GM18517 (cell line): ENCODE data around the gene PI4K2A.

Experiments used
- ATAC-seq: cut with Tn5 transposase; IDR thresholded peaks from one replicate; pipeline ENCODE4 v1.9.1; 2021; ENCODE audit warnings: mild to moderate bottlenecking, moderate library complexity; ENCODE audit not compliant: unreplicated experiment

Gene PI4K2A

DNA sequence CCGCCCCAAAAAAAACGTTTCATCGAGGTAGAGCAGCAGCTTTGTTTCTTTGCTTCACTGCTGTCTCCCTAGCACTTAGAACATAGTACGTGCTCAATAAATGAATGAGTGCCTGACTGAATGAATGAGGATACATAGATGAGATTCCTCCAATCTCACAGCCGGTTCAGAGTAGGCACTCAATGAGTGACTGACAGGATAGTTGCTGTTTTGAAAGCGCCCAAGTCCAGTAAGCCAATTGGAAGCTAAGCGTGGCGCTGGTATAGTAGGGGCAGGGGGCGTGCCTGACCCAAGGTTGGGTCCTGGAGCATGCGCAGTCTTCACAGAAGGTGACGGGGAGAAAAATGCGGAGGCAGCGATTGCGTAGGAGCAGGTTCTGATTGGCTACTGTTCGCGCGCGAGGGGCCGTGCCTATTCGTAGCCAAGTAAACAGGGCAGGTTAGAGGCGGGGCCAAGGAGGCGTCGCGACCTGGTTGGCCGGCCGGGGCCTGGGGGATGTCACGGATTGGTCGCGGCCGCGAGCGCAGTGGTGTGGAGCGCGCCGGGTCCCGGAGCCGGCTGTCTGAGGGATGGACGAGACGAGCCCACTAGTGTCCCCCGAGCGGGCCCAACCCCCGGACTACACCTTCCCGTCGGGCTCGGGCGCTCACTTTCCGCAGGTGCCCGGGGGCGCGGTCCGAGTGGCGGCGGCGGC, at the start of gene PI4K2A:
TSS of gene PI4K2A (plus strand) at position 498 of the 694 bp plus-strand sequence. CDS start at position 570, 72 bp downstream.
- peak; percentile 97 for ATAC-seq

DNA sequence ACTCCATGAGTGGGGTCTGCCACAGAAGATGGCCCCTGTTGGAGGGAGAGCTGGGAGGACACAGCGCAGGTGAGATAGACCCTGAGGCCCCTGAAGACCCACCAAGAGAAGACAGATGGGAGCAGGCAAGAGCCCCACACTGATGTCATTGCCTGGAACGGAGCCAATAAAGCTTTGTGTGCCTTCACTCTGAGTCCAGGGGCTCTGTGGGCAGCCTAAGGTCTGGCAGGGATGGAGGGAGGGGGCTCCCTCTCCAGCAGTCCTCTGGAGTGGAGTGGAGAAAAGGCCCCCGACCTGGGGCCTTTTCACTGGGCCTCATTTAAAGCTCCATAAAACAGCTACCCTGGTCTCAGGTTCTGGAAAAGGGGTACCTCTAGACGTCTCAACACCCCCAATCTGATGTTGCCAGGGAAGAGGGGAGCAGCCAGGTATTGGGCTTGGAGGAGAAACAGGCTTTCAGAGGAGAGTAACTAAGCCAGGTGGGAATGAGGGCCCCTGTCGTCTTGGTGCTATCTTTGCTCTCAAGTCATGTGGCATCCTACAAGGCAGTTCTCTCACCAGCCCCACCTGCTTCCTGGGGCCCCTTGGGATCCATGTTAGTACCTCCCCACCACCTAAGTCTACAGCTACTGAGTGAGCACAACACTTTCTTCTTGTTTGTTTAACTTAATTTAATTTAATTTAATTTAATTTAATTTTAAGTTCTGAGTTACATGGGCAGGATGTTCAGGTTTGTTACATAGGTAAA, 49.5 kb upstream of the PI4K2A start:
- ATAC-seq = no peak

DNA sequence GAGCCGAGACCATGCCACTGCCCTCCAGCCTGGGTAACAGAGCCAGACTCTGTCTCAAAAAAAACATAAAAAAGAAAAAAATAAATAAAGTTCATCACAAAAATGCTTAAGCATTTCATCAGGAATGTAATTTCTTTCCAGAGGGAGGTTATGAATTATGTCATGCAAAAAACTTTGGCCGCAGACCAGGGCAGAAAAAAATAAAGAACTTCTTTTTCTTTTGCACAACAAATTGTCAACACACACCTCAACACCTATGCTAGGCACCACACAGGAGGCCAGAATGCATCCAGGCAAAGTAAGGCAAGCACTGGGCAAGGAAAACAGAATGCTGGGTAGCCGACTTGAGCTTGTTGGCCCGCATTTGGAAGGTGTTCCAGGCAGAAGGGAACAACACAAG, 47.0 kb upstream of the PI4K2A start:
- no peak for ATAC-seq

DNA sequence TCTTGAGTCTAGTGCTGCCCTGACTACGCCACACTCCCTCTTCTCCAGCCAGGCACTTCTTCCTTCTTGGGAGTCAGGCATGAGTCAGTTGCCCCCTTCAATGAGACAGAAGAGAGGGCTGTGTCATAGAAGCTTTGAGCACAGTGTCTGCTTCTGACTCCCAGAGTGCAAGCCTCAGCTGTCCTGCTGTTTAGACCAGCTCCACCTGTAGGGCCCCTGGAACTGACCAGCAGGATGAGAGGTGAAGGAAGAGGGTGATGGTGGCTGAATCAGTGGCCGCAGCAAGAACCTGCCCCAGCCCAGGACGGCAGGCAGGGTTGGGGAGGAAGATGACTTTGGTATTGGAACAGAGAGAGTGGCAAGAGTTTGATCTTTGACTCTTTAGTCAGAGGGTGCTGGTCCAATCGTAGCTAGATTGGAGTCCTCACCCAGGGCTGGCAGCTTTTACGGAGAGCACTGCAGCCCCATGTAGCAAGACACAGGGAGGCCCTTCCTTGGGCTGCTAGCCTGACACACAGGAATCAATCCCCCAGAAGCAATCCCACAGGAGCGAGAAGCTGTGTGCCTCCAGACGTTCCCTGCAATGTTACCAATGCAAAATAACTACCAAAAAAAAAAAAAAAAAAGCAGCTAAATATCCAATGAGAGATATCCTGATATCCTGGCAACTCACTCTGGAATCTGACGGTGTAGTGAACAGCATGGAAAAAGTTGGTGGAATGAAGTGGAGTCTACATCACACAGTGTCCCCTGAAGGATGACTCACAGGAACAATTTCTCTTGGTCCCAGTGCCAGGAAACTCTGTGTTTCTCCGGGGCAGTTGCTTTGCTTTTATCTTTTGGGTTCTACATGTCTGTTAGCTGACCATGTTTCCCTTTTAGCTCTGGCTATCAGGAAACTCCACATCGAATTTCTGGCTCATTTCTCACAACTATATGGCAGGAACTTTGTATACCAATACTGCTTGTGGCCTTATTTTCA, 44.1 kb upstream of the PI4K2A start:
- ATAC-seq = no peak

DNA sequence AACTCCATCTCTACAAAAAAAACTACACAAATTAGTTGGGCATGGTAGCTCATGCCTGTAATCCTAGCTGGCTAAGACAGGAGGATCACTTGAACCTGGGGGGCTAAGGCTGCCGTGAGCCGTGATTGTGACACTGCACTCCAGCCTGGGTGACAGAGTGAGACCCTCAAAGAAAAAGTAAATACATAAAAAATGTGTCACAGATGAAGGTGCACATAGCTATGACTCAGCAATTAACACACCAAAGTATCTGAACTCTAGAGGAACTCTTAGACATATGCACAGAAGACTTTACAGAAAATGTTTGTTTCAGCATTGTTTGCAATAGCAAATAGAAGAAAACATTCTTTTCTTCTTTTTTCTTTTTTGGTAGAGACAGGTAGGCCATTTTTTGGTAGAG, 42.7 kb upstream of the PI4K2A start:
- ATAC-seq = no peak

DNA sequence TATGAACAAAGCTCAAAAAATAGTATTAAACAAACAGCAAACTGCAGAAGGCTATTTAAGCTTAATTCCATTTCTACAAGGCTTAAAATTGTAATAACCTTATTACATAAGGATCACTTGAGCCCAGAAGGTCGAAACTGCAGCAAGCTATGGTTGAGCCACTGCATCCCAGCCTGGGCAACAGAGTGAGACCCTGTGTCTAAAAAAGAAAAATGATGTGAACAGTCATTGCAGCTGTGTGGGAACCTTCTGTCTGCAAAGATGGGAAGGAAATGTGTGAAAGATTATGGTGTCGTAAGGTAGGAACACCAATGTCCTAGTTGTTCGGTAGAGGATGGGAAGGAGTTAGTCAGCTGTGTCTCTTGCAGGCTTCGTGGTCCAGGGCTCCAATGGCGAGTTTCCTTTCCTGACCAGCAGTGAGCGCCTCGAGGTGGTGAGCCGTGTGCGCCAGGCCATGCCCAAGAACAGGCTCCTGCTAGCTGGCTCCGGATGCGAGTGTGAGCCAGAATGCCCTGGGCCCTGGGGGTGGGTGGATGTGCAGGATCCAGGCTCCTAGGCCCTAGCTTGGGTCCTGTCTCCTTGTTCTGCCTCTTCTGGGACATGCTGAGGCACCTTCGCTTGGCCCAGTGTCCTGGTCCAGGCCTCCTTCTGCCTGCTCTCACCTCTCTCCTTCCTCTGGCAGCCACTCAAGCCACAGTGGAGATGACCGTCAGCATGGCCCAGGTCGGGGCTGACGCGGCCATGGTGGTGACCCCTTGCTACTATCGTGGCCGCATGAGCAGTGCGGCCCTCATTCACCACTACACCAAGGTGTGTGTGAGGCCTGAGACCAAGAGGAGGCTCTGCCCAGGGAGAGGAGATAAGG, 41.8 kb upstream of the PI4K2A start:
- no peak for ATAC-seq

DNA sequence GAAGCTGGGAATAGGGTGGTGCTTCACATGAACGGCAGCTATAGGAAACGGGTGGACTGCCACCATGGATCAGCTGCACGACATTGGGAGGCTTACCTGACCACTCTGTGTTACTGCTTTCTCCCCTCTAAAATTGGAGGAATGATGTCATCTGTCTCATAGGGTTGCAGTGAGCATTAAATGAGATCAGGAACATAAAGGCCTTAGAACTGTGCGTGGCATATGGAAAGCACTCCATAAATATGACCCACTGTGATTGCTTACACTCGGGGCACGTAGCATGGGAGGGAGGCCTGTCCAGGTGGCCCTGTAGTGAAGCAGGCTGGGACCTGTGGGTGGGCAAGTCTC, 41.2 kb upstream of the PI4K2A start:
- no peak for ATAC-seq

DNA sequence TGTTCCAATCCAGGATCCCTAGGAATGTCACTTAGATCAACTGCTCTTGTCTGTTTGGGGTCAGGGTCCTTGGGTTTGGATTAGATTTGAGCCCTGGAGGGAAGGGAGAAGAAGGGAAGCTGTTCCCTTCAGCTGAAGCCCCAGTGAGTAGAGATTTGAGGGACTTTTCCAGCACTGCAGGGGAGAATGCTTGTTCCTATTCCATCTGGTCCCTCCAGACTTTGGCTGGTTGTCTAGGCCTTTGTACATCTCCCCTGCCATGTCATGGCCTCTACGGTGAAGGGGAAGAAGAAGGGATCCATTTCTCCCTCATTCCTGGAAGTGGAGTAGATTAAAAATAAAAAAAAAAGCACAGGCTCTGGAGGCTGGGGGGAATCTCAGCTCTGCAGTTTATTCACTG, 39.9 kb upstream of the PI4K2A start:
- ATAC-seq = no peak

DNA sequence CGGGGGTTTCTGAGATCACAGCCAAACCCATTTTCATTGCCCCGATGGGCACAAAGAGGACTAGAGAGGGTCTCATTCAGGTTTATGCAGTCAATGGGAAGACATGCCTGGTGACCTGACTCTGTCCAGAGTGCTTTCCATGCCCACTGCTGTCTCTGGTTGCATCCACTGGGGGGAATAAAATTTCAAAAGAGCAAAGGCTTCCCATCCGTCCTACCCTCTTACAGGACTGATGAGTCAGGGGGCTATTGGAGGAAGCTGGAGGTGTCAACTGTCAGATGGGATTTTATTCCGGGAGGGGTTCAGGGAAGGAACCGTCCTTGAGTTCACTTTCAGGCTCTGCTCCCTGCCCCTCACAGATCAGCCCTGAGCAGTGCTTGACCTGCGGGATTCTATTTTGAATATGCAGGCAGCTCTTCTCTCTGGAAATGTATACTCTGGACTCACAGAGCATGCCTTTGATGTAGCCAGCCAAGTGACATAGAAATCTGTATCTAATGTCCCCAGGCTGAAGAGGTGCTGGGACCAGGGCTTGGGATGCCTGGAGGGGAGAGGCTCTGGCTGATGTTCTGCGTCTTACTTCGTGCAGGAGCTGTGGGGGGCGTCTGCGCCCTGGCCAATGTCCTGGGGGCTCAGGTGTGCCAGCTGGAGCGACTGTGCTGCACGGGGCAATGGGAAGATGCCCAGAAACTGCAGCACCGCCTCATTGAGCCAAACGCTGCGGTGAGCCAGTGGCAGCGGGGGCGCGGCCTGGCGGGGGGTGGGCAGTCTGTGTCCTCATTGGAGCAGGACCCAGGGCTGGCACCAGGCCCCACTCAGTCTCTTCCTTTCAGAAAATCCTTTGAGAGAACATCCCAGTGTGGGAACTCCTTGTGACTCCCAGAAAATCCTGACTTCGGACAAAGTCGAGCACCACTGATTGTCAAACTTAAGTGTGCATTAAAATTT, 38.9 kb upstream of the PI4K2A start:
- ATAC-seq = no peak

DNA sequence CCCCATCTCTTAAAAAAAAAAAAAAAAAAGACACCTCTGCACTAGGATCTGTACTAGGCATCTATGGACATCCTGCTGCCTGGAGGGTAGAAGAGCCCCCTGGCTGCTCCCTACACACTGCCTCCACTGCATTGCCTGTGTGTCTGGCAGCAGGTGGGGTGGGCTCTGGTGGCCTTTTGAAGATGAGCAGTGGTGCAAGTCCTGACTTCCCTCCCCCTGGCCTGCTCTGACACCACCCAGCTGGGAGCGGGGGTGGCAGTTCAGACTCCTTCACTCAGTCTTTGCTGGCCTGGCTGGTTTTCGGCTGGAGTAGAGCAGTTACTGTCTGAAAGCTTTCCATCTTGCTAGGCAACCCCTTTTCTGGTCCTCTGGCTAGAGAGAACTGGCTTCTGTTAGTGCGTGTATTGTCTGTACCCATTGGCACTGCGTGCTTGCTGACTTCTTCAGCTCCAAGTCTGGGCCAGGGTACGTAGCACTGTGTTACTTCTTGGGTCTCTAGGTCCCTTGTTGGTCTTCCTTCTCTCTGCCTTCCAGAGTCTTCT, 33.3 kb upstream of the PI4K2A start:
- ATAC-seq = no peak

DNA sequence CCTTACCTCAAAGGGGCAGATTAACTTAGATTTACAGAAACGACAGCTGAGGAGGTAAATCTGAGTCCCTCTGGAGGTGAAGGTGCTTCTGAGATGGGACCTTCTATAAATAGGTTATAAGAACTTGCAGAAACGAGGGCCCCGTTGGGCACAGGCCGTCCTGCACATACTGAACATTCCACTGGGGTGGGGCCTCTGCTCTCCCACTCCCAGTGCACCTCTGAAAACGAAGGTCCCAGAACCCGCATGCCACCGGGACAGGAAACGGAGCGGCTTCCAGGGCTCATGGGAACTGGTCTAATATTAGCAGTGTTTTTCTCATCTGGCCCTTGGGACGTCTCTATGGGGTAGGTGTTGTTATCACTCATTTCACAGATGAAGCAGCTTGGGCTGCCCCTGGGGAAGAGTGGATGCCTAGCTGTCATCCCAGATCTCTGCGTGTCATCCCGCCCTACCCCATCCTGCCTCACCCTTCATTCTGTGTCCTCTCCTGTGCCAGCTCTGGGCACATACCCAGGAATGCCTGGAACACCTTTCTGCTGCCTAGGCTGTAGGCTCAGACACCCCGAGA, 31.4 kb upstream of the PI4K2A start:
- no peak for ATAC-seq

DNA sequence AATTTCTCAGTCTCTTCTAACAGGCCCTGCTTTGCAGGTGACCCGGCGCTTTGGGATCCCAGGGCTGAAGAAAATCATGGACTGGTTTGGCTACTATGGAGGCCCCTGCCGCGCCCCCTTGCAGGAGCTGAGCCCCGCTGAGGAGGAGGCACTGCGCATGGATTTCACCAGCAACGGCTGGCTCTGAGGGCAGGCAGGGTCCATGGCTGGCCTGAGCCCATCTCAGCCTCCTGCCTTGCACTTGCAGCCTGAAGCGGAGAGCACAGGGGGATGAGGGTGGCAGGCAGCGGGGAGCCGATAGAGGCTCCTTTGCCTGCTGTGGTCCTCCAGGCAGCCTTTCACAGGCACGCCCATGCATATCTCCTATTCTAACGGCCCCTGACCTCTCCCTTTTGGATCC, 29.0 kb upstream of the PI4K2A start:
- no peak for ATAC-seq

DNA sequence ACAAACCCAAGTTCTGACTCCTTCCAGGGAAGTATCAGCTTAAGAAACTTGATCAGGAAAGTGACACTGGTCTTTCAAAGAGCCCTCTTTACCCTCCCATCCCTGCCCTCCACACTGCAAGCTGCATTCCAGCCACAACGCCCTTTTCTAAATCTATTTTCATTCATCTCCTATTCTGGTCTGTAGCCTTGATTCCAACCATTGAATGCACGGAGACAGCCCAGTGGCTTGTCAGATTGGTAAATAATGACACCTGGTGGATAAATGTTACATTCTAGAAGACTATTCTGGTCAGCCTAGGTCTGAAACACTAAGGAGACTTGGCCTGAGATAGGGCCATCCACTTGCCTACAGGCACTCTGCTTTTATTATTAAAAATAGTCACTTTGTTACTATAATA, 28.1 kb upstream of the PI4K2A start:
- no peak for ATAC-seq

DNA sequence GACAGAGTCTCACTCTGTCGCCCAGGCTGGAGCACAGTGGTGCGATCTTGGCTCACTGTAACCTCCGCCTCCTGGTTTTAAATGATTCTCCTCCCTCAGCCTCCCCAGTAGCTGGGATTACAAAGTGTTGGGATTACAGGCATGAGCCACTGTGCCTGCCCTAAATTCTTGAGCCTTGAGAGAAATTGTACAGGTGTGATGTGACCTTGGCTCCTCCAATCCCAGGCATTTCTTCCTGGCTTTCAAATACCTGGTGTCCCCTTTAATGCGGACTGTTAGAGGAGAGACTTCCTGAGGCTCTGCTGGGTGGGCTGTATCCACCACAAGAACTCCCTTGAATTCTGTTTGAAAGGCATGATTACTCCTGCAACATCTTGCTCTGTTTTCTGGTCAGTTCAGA, 22.2 kb upstream of the PI4K2A start:
- no peak for ATAC-seq

DNA sequence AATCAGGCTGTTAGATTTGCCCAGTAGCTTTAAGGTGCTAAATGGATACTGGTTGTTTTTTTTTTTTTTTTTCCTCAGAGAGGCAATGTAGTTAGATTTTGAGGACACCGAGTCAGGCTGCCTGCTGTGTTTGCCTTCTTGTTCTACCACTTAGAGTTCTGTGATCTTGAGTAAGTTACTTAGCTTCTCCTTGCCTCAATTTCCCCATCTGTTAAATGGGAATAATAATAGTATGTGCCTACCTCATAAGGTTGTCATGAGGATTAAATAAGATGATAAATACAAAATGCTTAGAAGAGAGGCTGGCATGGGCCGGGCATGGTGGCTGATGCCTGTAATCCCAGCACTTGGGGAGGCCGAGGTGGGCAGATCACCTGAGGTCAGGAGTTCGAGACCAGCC, 21.7 kb upstream of the PI4K2A start:
- no peak for ATAC-seq

DNA sequence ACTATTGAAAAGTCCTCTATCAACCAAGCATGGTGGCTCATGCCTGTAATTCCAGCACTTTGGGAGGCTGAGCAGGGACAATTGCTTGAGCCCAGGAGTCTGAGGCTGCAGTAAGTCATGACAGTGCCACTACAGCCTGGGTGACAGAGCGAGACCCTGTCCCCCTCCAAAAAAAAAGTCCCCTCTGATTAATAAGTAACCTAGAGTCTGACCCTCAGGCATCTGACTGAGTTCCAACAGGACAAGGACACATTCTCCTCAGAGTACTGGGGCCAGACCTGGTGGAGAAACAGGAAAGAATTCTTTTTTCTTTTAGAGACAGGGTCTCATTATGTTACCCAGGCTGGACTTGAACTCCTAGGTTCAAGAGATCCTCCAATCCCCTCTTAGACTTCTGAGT, 17.2 kb upstream of the PI4K2A start:
- no peak for ATAC-seq

DNA sequence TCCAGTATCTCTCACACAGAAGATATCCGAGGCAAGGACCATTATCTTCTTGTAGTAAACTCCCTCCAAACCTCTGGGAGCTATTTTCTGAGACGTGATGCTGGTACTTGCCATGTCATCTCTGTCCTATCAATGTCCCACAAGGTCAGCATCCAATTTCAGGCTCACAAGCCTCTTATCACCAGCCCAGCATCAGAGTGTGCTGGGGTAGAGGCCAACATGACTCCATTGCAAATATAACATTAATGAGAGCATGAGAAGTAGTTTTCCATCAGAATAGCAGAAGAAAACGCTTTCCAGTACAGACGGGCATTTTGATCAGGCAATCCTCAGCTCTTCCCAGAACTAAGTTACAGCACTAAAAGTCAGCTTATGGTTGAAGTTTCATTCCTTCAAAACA, 12.7 kb upstream of the PI4K2A start:
- ATAC-seq = no peak

DNA sequence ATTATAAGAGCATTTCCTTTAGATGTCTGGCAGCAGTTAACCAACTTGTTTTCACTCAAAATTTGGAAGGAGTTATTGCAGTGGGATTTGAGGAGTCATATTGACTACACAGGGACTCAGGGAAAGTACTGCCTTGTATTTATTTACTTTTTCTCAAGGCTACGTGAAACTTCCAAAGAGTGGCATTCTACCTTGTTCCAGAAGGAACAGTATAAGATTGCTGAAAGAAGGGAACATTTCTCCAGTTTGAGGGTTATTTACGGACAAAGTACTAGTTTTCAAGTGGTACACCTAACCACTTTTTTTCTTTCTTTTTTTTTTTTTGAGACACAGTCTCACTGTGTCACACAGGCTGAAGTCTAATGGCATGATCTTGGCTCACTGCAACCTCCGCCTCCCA, 12.2 kb upstream of the PI4K2A start:
- no peak for ATAC-seq

DNA sequence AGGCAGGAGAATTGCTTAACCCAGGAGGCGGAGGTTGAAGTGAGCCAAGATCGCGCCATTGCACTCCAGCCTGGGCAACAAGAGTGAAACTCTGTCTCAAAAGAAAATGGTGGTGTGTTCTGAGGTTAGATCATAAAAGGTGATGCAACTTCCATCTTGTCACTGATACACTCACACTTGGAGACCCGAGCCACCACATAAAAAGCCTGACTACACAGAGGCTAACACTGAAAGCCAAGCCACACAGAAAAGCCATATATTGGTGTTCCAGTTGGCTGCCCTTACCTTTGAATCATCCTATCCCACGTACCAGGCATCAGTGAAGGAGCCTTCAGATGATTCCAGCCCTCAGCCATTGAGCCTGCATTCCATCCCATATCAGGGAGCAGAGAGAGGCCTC, 11.2 kb upstream of the PI4K2A start:
- no peak for ATAC-seq
